ELR (cell line): ENCODE data around the gene KCNH3.
"Not testable (repeated sequence)": the region's sequence is repeated elsewhere in the genome, so short reads cannot be mapped to it uniquely, and the experiment has no call there.

Experiments used
- DNase-seq: peaks from one replicate; pipeline ENCODE4 v3.0.0-alpha.2; 2015; ENCODE audit warnings: low read depth

The KCNH3 gene

DNA sequence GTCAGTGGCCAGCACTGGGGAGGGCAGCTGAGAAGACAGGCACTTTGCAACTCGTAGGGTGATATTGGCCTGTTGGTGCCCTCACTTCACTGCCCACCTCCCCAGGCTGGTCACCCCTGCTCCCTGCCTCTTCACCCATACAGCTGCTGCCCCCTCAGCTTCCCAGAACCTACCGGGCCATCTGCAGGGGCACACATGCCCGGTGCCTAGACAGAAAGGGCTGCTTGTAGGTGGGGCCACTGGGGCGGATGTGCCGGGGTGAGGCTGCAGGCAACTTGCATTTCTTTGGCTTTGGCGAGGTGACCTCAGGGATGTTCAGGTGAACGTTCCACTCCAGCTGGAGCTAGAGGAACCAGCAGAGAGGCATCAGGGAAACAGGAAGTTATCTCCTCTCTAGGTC is 49.5 kb downstream of the KCNH3 start:
- no peak for DNase-seq

GRCh38 chr12:49588721-49589516 is 50.1 kb downstream of the KCNH3 start:
- DNase-seq = no peak

- no peak for DNase-seq
Measured at GRCh38 chr12:49598527-49598926, 59.7 kb downstream of the KCNH3 start.

GRCh38 chr12:49599961-49600360 is 61.1 kb downstream of the KCNH3 start:
- DNase-seq = no peak

- no peak for DNase-seq
Measured at GRCh38 chr12:49603721-49604120, 64.9 kb downstream of the KCNH3 start.

DNA sequence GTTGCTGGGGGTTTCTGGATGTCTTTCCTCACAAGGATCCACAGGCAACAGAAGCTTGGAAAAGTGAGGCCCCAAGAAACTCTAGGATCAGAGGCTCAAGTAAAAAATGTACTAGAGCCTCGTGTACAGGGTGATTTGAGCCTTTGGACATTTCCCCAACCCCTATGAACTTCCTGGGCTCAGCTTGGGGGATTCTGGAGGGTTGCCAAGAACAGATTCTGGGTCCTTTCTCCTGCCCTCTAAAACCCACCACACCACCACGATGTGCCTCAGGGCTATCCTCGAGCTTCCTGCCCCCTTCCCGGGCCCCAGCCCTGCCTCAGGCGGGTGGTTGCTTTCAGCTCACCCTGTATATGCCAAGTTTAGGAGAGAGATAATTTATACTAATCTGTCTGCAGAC is 66.0 kb downstream of the KCNH3 start:
- DNase-seq = no peak

DNA sequence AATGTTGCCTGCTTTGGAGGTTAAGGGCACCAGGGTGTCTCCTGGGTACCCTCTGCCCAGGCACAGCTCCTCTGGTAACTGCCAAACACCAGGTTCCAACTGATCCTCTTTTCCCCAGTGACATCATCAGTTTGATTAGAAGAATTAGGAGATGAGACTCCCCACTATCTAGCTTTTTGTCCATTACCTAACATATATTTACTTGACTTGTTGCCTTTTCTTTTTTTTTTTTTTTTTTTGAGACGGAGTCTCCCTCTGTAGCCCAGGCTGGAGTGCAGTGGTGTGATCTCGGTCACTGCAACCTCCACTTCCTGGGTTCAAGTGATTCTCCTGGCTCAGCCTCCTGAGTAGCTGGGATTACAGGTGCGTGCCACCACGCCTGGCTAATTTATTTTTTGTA is 66.7 kb downstream of the KCNH3 start, which contains the start of gene FAM186B:
Gene FAM186B (minus strand): TSS at position 101 of the 400 bp plus-strand sequence. CDS start 162 bp downstream, outside the sequence.
- DNase-seq = not testable (repeated sequence)
